ENCODE measurements around the gene KRTAP10-2.
"Not testable (repeated sequence)": the region's sequence is repeated elsewhere in the genome, so short reads cannot be mapped to it uniquely, and the experiment has no call there.

Gene KRTAP10-2

DNA sequence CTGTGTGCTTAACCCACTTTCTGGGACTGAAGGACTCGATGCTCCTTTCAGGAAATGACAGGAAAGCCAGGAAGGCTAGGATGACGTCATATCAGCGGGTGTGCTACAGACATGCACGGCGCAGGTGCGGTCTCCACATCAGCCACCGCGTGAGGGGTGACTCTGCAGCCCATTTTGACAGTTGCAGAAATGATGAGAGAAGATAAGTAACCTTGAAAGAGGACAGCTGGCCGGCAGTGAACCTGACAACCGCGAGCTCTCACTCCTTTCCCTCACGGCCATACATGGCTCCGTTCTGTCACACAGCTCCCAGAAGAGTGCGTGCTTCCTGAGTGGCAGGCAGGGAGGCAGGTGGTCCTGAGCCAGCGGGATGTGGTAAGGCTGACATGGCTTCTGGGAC lies 30.8 kb upstream of the KRTAP10-2 start:
- FAIRE-seq: no peak

DNA sequence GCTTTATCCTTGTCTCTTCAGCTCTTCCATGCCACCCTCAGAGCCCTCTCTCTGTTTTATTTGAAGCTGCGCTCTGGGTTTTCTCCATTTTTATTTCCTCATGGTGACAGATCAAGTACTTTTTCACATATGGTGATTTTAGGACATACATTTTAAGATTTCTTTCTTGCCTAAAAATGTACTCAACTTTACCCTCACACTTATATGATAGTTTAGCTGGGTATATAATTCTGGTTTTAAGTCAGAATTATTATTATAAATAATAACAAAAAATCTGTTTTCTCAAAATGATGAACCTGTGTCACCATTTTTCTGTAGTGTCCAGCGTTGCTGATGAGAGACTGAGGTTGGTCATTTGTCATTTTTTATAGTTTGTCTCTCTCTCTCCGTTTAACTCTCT lies 29.9 kb upstream of the KRTAP10-2 start:
- no peak for FAIRE-seq

DNA sequence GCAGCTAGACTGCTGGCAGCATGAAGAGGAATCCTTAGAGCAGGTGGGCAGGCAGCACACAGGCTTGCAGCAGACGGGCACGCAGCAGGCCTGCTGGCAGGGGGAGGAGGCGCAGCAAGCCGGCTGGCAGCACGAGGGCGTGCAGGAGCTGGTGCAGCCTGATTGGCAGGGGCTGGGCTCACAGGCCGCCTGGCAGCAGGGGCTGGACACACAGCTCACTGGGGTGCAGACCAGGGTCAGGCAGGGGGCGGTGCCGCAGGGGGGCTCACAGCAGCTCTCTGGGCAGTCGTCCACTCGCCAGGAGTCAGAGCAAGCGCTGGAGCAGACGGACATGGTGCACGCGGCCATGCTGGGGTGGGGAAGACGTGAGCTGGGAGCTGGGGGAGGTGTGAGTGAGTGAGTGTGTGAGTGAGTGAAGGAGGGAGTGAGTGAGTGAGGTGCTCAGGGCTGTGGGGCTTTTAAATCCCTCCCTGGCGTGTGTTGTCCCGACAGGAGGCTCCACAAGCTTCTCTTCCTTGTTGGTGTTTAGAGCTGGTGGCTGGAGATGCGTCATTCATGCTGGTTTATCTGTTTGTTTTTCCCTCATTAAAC lies 29.0 kb upstream of the KRTAP10-2 start, which contains the start of gene KRTAP10-5:
KRTAP10-5 (minus strand) TSS at position 374 of the 591 bp plus-strand sequence; CDS start at position 348, 26 bp downstream.
- not testable (repeated sequence) for FAIRE-seq

DNA sequence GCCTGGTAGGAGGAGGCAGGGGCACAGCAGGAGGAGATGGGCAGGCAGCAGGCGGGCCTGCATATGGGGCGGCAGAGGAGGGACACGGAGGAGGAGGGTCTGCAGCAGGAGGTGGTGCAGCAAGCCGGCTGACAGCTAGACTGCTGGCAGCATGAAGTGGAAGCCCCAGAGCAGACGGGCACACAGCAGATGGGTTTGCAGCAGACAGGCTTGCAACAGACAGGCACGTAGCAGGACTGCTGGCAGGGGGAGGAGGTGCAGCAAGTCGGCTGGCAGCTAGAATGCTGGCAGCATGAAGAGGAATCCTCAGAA lies 28.5 kb upstream of the KRTAP10-2 start:
- no peak for FAIRE-seq

DNA sequence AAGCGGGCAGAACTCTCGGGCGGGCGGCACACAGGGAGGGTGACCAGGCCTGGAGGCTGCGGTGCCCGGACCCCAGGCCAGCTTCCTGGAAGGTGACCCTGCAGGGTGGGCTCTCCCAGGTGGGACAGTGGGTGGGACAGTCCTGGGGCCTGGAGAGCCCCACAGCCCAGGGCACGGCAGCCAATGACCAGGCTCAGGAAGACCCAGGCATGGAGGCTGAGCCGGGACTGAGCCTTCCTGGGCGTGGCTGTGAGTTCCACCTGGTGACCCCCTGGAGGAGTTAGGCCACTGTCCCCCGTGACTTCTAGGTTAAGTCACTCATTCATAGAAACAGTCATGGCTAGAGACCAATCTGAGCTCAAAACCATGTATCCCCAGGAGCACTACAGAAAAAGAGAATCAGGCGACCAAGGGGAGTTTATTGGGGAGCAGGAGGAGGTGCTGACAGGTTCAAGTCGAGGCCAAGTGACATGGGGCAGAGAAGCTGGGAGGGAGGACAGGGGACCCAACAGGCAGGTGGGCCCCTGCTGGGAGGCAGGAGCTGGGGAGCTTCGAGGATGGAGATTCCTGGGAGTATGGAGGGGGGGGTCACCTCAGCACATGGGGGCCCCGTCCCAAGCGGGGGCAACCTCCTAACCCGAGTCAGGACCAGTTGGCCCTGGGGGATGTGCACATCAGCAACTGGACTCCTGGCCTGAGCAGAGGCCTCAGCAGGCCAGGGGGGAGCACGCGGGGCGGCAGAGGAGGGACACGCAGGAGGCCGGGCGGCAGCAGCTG lies 27.9 kb upstream of the KRTAP10-2 start:
- no peak for FAIRE-seq

DNA sequence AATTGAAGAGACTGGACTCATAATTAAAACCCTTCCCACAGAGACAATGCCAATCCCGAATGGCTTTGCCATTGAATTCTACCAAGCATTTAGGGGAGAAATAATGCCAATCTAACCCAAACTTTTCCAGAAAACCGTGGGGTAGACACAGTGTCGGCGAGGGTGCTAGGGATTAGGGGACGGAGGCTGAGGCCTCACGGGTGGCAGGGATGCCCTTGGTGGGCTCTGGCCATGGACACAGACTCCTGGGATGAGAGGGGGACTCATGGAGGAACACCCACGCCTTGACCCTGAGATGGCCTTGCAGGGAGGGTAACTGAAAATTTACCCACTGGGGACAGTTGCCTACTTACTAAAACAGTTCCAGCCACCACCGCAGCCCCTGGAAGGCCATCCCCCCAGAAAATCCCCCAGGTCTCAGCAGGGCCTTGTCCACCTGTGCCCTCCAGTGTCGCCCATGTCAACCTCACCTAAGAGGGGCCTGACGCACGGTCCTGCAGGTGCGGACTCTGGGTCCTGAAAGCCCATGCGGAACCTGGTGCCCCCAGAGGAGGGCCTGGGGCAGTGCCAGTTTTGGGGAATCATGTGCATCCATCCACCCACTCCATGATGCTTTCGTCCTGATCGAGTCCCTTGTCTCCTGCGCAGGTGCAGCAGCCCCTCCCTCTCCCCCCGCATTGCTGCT lies 27.2 kb upstream of the KRTAP10-2 start:
- no peak for FAIRE-seq

DNA sequence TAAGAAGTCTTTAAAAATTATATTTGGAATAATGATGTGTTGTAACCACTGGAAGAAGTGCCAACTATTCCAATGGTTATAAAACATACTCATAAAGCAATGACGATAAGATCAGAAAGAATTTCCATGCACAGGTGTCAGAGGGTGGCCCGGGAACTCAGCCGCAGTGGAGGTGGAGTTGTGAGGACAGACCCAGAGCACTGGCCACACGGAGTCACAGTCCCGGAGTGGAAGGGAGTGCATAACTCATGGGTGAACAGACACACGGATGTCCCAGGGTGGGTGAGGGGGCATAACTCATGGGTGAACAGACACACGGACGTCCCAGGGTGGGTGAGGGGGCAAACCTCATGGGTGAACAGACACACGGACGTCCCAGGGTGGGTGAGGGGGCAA lies 24.7 kb upstream of the KRTAP10-2 start:
- no peak for FAIRE-seq

DNA sequence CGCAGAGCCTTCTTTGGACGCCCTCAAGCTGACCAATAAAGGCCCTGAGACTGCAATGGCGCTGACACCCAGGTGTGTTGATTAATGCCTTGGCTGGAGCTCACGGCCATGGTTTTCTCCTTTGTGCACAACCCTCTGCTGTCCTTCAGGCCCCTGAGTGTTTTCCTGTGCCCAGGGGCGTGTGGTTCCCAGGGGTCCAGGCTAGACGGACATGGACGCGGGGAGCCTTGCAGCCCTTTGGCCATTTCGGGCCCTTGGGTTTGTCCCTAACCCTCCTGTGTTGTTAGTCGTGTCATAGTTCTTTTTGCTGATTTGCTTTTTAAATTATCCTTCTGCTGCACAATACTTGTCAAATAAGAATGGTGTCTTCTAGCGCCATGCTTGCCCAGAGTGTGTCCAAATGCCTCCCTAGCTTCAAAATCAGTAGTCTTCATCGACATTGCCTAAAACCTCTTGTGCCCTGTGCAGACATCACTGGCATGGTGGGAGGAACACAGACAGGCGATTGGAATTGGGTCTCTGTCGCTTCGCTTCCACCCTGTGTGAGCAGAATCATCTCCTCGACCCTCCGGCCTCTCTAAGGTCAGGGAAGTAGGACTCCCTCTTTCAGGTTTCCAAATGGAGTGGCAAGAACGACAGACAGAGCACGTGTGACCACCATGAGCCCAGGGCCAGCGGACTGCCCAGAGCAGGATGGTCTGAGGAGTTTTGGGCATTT lies 24.2 kb upstream of the KRTAP10-2 start:
- FAIRE-seq: no peak

DNA sequence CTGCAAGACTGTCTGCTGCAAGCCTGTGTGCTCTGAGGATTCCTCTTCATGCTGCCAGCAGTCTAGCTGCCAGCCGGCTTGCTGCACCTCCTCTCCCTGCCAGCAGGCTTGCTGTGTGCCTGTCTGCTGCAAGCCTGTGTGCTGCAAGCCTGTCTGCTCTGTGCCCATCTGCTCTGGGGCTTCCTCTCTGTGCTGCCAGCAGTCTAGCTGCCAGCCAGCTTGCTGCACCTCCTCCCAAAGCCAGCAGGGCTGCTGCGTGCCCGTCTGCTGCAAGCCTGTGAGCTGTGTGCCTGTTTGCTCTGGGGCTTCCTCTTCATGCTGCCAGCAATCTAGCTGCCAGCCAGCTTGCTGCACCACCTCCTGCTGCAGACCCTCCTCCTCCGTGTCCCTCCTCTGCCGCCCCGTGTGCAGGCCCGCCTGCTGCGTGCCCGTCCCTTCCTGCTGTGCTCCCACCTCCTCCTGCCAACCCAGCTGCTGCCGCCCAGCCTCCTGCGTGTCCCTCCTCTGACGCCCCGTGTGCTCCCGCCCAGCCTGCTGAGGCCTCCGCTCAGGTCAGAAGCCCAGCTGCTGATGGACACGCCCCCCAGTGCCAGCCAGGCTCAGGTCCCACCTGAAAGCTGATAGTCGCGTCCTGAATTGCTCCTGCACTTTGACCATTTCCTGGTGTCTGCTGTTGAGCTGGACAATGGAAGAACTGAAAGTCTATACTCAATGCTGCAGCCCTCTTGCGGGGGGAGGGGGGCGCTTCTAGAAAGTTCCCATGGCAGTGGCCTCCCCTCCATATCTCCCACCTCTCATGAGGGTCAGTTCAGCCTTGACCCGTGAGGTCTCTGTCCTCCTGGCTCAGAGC lies 23.4 kb upstream of the KRTAP10-2 start:
- no peak for FAIRE-seq

DNA sequence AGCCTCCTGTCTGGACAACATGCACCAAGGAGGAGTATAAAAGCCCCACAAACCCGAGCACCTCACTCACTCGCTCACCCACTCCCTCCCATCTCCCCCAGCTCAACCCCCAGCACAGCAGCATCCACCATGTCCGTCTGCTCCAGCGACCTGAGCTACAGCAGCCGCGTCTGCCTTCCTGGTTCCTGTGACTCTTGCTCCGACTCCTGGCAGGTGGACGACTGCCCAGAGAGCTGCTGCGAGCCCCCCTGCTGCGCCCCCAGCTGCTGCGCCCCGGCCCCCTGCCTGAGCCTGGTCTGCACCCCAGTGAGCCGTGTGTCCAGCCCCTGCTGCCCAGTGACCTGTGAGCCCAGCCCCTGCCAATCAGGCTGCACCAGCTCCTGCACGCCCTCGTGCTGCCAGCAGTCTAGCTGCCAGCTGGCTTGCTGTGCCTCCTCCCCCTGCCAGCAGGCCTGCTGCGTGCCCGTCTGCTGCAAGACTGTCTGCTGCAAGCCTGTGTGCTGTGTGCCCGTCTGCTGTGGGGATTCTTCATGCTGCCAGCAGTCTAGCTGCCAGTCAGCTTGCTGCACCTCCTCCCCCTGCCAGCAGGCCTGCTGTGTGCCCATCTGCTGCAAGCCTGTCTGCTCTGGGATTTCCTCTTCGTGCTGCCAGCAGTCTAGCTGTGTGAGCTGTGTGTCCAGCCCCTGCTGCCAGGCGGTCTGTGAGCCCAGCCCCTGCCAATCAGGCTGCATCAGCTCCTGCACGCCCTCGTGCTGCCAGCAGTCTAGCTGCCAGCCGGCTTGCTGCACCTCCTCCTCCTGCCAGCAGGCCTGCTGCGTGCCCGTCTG lies 22.5 kb upstream of the KRTAP10-2 start, which contains the start of gene KRTAP10-4:
KRTAP10-4 (plus strand) TSS at position 100 of the 827 bp plus-strand sequence; CDS start at position 130, 30 bp downstream.
- not testable (repeated sequence) for FAIRE-seq

DNA sequence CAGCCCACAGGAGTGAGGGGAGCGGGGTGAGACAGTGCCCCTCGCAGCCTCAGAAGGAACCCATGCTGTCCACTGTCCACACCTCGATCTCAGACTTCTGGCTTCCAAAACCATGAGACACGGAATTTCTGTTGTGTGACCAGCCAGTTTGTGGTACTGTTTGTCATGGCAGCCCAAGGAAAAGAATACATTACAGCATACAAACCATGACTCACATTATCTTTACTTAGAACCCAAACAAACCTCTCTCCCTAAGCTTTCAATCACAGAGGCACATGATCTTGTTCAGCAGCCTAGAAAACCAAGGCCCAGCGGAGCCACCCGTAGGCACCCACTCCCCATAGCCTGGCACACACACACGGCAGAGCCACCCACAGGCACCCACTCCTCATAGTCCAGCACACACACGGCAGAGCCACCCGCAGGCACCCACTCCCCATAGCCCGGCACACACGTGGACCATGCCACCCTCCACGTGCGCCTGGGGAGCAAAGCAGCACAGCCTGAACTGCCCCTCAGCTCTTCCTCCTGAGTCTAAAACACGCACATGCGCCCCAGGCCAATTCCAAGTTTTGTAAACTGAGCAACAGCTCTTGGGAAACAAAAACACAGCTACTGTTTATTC lies 21.8 kb upstream of the KRTAP10-2 start:
- no peak for FAIRE-seq

DNA sequence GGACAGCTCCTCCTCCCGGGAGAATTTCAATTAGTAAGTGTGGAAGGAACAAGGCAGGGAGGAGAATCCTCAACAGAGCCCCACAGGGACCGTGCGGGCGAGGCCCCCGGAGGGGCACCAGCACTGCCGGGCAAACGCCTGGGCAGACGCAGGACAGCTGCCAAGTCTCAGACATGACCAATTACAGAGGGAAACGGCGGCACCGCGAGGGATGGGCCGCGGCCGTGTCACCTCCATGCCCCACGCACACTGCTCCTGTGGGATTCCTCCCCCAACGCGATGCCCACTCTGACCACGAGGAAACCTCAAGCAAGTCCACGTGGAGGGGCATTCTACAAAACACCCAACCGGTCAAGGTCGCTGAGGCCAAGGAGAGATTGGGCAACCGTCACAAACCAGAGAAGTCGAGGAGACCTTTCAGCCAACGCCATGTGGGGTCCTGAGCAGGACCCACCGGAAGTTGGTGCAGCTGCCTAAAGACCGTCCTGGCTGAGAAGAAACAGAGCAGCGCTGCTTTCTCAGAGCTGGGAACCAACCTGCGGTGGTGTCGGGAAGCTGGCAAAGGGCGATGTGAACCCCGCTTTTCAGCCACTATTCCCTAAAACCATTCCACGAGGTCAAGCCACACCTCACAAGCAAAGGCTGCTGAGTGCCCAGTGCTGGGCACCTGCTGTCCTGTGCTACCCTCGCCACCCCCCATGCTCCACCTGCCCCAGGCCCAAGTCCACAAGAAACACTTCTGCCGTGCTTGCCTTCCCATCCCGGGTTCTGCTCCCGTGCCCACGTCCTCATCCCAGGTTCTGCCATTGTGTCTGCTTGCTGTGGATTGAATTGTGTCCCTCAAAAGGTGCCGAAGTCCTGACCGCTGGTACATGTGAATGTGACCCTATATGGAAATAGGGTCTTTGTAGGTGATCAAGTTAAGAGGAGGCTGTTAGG lies 20.8 kb upstream of the KRTAP10-2 start:
- FAIRE-seq: no peak

DNA sequence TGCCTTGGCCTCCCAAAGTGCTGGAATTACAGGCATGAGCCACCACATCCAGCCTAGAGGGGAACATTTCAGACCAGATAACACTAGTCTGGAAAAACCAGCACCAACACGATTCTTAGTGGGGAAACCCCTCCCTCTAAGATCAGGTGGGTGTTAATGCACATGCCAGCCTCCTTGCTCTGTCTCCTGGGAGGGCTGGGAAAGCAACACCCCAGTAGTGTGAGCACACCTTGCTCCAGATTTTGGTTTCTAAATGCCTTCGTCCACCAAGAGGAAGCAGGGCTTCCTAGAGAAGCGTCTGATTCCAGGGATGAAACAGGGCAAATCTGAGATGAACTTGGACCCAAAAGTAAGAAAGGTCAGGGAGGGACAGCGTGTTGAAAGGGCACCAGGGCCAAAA lies 20.0 kb upstream of the KRTAP10-2 start:
- FAIRE-seq: no peak

DNA sequence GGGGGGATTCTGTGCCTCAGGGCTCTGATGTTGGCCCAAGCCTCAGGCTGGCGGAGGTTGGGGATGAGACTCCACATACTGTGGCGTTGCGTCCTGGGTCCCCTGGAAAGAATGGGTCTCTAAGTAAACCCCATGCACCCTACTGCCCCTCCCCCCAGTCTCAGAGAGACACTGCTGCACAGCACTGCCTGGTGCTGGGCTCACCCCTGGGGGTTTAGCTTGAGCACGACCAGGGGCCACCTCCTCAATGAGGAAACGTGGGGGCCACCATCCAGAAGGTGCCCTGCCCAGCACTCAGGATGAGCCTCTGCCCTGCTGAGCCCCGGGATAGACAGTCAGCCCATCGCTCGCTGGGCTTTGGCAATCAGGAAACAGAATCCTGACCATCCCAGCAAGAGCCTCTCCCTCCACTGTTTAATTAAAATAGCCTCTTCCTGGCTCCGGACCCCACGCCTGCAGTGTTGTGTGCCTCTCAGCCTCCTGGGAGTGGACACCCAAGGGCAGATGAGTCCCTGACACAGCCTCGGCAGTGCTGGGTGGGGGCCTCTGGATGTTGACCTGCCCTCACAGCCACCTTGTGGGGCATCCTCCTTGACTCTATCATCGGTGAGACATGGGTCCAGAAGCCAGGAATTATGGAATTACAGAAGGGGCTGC lies 18.7 kb upstream of the KRTAP10-2 start:
- FAIRE-seq: no peak

DNA sequence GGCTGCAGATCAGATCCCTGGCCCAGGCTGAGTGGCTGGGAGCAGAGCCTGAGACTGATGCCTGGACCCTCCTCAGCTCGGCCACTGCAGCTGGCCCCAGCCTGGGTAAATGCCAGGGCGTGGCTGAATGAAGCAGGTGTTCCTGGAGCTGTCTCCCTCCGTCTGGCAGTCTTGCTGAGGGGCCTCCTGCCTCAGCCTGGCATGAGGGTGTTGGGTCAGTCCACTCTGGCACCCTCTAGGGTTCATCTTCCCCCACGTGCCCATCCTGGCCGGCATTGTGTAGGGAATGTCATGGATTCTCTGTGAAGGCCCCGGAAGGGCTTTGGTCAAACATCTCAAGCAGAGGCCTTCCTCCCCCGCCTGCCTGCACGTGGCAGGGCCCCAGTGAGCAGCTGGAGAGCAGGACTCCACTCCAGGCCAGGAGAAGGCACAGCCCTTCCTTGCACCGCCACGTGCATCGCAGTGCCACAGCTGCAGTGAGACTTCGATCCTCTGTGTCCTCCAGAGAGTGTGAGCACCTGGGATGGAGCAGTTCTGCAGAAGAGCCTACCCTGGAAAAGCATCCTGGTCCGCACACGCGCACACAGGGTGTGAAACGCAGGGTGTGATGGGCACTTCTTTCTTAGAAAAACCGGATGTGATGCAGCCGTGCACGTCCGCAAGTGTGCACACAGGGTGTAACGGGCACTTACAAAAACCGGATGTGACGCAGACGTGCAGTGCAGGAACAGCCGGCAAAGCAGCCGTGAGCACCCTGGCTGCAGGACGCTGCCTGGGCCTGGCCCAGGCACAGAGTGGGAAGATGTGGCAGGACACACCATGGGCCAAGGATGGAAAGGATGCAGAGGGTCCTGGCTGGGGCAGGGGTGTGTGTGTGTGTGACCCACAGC lies 17.6 kb upstream of the KRTAP10-2 start:
- no peak for FAIRE-seq

DNA sequence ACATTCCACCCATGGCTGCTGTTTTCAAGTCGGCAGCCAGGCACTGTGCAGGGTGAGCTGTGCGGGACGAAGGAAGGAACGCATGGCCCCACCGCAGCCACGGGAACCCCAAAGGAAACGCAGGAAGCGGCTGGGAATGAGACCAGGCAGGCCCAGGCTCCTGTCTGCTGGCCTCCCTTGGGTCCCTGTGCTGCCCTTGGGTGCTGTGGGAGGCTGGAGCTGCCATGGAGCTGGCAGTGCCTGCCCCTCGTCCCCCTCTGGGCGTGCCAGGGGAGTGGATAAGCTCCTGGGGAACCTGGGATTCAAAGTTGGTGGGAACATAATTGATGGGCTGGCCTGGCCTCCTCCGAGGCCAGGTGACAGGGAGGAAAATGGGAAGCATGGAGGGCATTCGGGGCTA lies 17.0 kb upstream of the KRTAP10-2 start:
- FAIRE-seq: no peak

DNA sequence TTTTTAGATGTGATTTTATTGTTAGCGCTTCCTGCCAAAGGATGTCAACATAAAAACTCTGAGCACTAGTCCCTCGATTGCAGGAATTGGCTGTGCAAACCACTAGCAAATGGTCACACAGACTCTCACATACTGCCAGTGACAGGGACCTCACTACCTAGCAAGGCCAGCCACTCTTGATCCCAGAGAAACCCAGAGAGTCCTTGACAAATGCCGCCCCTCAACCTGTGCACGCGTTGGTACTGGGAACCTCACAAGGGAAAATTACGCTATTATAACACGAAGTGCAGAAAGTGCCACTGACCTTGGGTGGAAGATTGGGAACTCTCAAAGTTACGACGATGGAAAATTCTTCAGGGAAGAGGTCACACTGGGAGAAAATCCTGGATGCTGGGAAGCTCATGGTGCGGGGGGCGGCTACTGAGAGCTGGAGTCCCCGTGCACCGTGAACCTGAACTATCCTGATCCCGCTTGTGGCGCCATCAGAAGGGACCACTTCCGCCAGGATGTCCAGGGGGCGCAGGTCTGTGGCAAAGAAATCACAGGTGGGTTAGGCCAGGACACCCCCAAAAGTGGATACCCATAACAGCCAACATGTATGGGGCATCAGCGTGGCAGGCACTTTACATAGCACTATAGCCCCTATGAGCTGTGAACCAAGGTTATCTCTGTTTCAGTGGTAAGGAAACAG lies 16.3 kb upstream of the KRTAP10-2 start:
- no peak for FAIRE-seq

DNA sequence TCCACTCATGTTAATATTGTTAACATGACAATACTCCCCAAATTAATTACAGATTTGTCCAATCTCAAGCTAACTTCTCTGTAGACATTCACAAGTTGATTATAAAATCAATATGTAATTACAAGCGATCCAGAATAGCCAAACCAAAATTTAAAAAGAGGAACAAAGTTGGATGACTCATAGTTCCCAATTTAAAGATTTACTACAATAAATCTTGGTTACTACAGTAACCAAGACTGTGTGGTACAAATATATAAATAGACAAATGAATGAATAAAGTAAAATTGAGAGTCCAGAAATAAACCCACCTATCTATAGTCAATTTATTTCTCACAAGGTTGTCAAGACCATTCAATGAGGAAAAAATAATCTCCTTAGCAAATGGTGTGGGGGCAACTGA lies 15.1 kb upstream of the KRTAP10-2 start:
- no peak for FAIRE-seq

Data from A204.1 (cell line).